ENCODE results near the gene OSBPL1A. TPM values are rescaled to one million over a fixed set of nuclear protein-coding genes. Genes with fewer than 3 reads are reported as not detected.

Gene OSBPL1A
- total RNA-seq, 4 donors from 2014 or later: 61.5 to 227 (median 98.7) TPM

- intact Hi-C loops (cut with DNase I; ENCODE audit: low total_unique reads): loop anchor here (2.0 kb wide), 1 partner anchor 93 kb away; no protein-coding TSS in a partner anchor
- H3K27me3 ChIP-seq: no peaks in the 10 kb centered on the region
- TF ChIP-seq CTCF (IDR thresholded peaks at IDR 0.05 in 4 of 5, conservative IDR thresholded peaks at IDR 0.05 in 1 of 5): no peak
- no peak for TF ChIP-seq POLR2A (IDR thresholded peaks at IDR 0.05)
- H3K36me3 ChIP-seq: peaks cover 0 to 3% of the 10 kb centered on the region in 2 donors
- ATAC-seq: peak in 1 of 2 donors; percentile 7
- no peak for DNase-seq
- no peak overlapping the region for H3K4me3 ChIP-seq
- H3K27ac ChIP-seq: peak overlapping the region in 2 of 4 donors; percentile 1 to 22
- no peaks in the 10 kb centered on the region for H3K9me3 ChIP-seq
- in situ Hi-C loops (cut with MboI; ENCODE audit: low sequenced_read_pairs in 4 of 4): loop anchor here in 3 of 4 donors (10.0 kb wide), 4 partner anchors 47 to 307 kb away; no protein-coding TSS in a partner anchor
- H3K4me1 ChIP-seq: peaks cover 6 to 7% of the 10 kb centered on the region in 2 donors
These were observed 220.0 kb downstream of the OSBPL1A start for GRCh38 chr18:24177499-24178133.

DNA sequence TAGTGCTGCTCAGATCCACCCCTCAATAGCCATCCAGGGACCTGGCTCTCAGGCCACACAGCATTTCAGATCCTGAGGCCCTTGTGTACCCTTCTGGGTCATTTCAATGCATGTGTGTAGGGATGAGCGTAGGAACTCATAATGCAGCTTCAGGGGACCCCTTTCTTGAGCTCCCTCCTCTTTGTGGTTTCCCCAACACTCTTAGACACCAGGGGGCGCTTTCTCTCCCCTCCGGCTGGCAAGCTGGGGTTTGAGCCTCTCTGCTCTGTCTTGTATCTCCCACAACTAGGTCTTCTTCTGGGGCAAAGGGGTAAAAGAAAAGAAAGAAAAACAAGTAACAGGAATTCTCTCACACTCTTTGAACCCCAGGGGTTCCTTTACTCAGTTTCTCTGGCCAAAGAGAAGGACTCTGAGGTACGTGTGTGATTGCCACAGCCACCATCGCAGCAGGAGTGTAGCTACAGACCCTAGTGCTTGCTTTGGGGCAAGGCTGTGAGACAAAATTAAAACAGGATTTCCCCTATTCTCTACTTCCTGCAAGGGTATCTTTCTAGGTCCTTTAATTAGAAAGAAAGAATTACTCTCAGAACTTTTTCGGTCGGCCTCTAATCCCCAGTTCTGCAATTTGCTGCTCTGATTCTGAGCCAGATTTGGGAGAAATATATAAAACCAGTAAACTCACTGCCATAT lies 220.8 kb downstream of the OSBPL1A start:
- H3K27ac ChIP-seq: peak overlapping the region in 2 of 4 donors; percentile 1 to 22
- intact Hi-C loops (cut with DNase I; ENCODE audit: low total_unique reads) (loop anchor here (1.0 to 2.0 kb wide), 2 partner anchors 43 to 94 kb away; no protein-coding TSS in a partner anchor), in situ Hi-C loops (cut with MboI; ENCODE audit: low sequenced_read_pairs in 4 of 4) (loop anchor here in 3 of 4 donors (10.0 kb wide), 4 partner anchors 48 to 308 kb away; no protein-coding TSS in a partner anchor)
- H3K36me3 ChIP-seq: peaks cover 0 to 3% of the 10 kb centered on the region in 2 donors
- ATAC-seq: peak; percentile 77 to 78
- H3K4me1 ChIP-seq: peaks cover 6 to 7% of the 10 kb centered on the region in 2 donors
- H3K9me3 ChIP-seq: no peaks in the 10 kb centered on the region
- TF ChIP-seq CTCF (IDR thresholded peaks at IDR 0.05 in 4 of 5, conservative IDR thresholded peaks at IDR 0.05 in 1 of 5): peak; percentile 71 to 85 (median 78)
- no peak for TF ChIP-seq POLR2A (IDR thresholded peaks at IDR 0.05)
- no peak overlapping the region for H3K4me3 ChIP-seq
- H3K27me3 ChIP-seq: no peaks in the 10 kb centered on the region
- peak; percentile 40 to 53 for DNase-seq

GRCh38 chr18:24173997-24174396 lies 223.6 kb downstream of the OSBPL1A start:
- no peak for TF ChIP-seq CTCF (IDR thresholded peaks at IDR 0.05 in 4 of 5, conservative IDR thresholded peaks at IDR 0.05 in 1 of 5)
- no peak for TF ChIP-seq POLR2A (IDR thresholded peaks at IDR 0.05)
- intact Hi-C loops (cut with DNase I; ENCODE audit: low total_unique reads): no loop called here
- H3K36me3 ChIP-seq: peaks cover 0 to 24% of the 10 kb centered on the region in 2 donors

GRCh38 chr18:24170360-24170759 lies 227.3 kb downstream of the OSBPL1A start:
- Histone ChIP-seq H3K27ac (no peak overlapping the region), H3K36me3 (peaks cover 4 to 56% of the 10 kb centered on the region in 2 donors), H3K4me3 (no peak overlapping the region), H3K4me1 (no peaks in the 10 kb centered on the region), H3K9me3 (no peaks in the 10 kb centered on the region), H3K27me3 (no peaks in the 10 kb centered on the region)
- no peak for ATAC-seq
- in situ Hi-C loops (cut with MboI; ENCODE audit: low sequenced_read_pairs in 4 of 4): loop anchor here in 3 of 4 donors (10.0 to 25.0 kb wide), 5 partner anchors 54 to 317 kb away; no protein-coding TSS in a partner anchor
- intact Hi-C loops (cut with DNase I; ENCODE audit: low total_unique reads): no loop called here
- DNase-seq: no peak
- TF ChIP-seq CTCF (IDR thresholded peaks at IDR 0.05 in 4 of 5, conservative IDR thresholded peaks at IDR 0.05 in 1 of 5): no peak
- no peak for TF ChIP-seq POLR2A (IDR thresholded peaks at IDR 0.05)

More at GRCh38 chr18:24173997-24174396, 223.6 kb downstream of the OSBPL1A start:
- no peak overlapping the region for H3K4me3 ChIP-seq
- no peak for ATAC-seq
- peaks cover 6 to 7% of the 10 kb centered on the region in 2 donors for H3K4me1 ChIP-seq
- H3K27me3 ChIP-seq: no peaks in the 10 kb centered on the region
- DNase-seq: no peak
- in situ Hi-C loops (cut with MboI; ENCODE audit: low sequenced_read_pairs in 4 of 4): loop anchor here in 3 of 4 donors (10.0 to 25.0 kb wide), 5 partner anchors 51 to 313 kb away; no protein-coding TSS in a partner anchor
- H3K9me3 ChIP-seq: no peaks in the 10 kb centered on the region
- no peak overlapping the region for H3K27ac ChIP-seq
